ENCODE data around the gene SMPD3. TPM values are rescaled to one million over a fixed set of nuclear protein-coding genes. Genes with fewer than 3 reads are reported as not detected.
A peak's percentile ranks its signal among the peaks of the same experiment; 100 is the strongest.

SMPD3 gene
- total and polyA plus RNA-seq, 2 experiments from 2014 or later = 0.57 to 0.83 TPM

DNA sequence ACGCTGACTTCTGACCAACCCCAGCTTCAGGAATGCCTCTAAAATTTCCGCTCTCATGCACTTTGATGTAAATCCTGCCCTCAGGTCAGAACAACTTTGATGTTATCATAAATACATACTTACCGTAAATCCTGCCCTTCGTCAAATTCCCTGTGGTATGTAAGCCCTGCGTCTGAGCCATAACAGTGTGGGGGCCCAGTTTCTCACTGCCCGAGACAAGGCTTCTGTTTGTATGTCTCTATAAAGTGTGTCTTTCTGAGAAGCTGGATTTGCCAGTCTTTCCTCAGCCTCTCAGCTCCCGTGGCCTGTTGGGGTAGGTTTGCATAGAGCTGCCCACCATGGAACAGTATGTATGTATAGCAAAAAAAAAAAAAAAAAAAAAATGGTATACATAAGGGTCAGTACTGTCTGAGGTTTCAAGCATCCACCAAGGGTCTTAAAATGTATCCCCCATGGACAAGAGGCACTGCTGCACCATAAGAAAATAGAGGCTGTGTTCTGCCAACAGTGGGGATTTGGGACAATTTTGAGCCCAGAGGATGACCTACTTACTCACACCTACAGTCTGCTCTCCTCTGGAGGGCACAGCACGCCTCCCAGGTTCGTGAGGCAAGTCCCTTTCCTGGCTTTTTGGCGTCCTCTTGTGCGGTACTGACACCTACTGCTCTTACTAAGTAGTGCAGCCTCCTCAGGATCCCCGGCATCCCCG, 120.0 kb downstream of the SMPD3 start:
- H2AFZ ChIP-seq = no peak overlapping the region
- no peak overlapping the region for H3K4me3 Mint-ChIP-seq
- H3K36me3 ChIP-seq (ENCODE audit: insufficient read depth) = peaks cover 12% of the 10 kb centered on the region; the same call in 1 of the 2 replicates
- peaks cover 3% of the 10 kb centered on the region; the same call in 1 of the 3 replicates for H3K4me1 Mint-ChIP-seq
- H4K20me1 ChIP-seq (replicated peaks; ENCODE audit: insufficient read depth) = no peaks in the 10 kb centered on the region
- no peak for TF ChIP-seq EZH2 (IDR thresholded peaks at IDR 0.05; ENCODE audit: low read depth, unreplicated experiment)
- TF ChIP-seq CREB1 (CRISPR knock-in tag; IDR thresholded peaks at IDR 0.05; ENCODE audit: low read depth) = no peak
- TF ChIP-seq, protein P1, sequence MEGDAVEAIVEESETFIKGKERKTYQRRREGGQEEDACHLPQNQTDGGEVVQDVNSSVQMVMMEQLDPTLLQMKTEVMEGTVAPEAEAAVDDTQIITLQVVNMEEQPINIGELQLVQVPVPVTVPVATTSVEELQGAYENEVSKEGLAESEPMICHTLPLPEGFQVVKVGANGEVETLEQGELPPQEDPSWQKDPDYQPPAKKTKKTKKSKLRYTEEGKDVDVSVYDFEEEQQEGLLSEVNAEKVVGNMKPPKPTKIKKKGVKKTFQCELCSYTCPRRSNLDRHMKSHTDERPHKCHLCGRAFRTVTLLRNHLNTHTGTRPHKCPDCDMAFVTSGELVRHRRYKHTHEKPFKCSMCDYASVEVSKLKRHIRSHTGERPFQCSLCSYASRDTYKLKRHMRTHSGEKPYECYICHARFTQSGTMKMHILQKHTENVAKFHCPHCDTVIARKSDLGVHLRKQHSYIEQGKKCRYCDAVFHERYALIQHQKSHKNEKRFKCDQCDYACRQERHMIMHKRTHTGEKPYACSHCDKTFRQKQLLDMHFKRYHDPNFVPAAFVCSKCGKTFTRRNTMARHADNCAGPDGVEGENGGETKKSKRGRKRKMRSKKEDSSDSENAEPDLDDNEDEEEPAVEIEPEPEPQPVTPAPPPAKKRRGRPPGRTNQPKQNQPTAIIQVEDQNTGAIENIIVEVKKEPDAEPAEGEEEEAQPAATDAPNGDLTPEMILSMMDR (conservative IDR thresholded peaks at IDR 0.05; ENCODE audit: low read depth in 2 of 2) = peak; percentile 89 to 97
- no peak for TF ChIP-seq ZNF331 (CRISPR knock-in tag; IDR thresholded peaks at IDR 0.05; ENCODE audit: low read depth)
- no peak for TF ChIP-seq STAT1 (IDR thresholded peaks at IDR 0.05; ENCODE audit: unreplicated experiment)
- 0 out of 2 replicates have a peak overlapping the region, but pooled peaks have one; percentile 11 for H3K27ac ChIP-seq (ENCODE audit: low read depth)
- DNase-seq (ENCODE audit: low spot score) (peak; percentile 96), ATAC-seq (peak; percentile 100)
- no peaks in the 10 kb centered on the region for H3F3A ChIP-seq (replicated peaks; ENCODE audit: low read depth)
- no peaks in the 10 kb centered on the region for H3K4me1 ChIP-seq (ENCODE audit: insufficient read depth)
- no peaks in the 10 kb centered on the region for H3K79me2 ChIP-seq (replicated peaks; ENCODE audit: insufficient read depth)
- peaks cover 2% of the 10 kb centered on the region for H3K27me3 Mint-ChIP-seq (ENCODE audit: insufficient read depth, low read depth, poor library complexity)
- H3K4me2 ChIP-seq = no peak overlapping the region
- H3K36me3 Mint-ChIP-seq (ENCODE audit: low read depth) = peaks cover 33% of the 10 kb centered on the region
- H3K9me3 Mint-ChIP-seq = no peaks in the 10 kb centered on the region
- no peak overlapping the region for H3K4me3 ChIP-seq
- H3K9me2 ChIP-seq (ENCODE audit: insufficient read depth) = no peaks in the 10 kb centered on the region
- H3K27ac Mint-ChIP-seq = no peak overlapping the region
- no peaks in the 10 kb centered on the region for H3K27me3 ChIP-seq (ENCODE audit: insufficient read depth)

GRCh38 chr16:68324780-68325357, 123.4 kb downstream of the SMPD3 start:
- DNase-seq (ENCODE audit: low spot score) (no peak), ATAC-seq (no peak)
- H3K27ac Mint-ChIP-seq = no peak overlapping the region
- TF ChIP-seq EZH2phosphoT487 (IDR thresholded peaks at IDR 0.05; ENCODE audit: unreplicated experiment) = no peak
- no peak for TF ChIP-seq CREB1 (CRISPR knock-in tag; IDR thresholded peaks at IDR 0.05; ENCODE audit: low read depth)
- TF ChIP-seq ETS1 (IDR thresholded peaks at IDR 0.05) = no peak
- TF ChIP-seq, protein P2, sequence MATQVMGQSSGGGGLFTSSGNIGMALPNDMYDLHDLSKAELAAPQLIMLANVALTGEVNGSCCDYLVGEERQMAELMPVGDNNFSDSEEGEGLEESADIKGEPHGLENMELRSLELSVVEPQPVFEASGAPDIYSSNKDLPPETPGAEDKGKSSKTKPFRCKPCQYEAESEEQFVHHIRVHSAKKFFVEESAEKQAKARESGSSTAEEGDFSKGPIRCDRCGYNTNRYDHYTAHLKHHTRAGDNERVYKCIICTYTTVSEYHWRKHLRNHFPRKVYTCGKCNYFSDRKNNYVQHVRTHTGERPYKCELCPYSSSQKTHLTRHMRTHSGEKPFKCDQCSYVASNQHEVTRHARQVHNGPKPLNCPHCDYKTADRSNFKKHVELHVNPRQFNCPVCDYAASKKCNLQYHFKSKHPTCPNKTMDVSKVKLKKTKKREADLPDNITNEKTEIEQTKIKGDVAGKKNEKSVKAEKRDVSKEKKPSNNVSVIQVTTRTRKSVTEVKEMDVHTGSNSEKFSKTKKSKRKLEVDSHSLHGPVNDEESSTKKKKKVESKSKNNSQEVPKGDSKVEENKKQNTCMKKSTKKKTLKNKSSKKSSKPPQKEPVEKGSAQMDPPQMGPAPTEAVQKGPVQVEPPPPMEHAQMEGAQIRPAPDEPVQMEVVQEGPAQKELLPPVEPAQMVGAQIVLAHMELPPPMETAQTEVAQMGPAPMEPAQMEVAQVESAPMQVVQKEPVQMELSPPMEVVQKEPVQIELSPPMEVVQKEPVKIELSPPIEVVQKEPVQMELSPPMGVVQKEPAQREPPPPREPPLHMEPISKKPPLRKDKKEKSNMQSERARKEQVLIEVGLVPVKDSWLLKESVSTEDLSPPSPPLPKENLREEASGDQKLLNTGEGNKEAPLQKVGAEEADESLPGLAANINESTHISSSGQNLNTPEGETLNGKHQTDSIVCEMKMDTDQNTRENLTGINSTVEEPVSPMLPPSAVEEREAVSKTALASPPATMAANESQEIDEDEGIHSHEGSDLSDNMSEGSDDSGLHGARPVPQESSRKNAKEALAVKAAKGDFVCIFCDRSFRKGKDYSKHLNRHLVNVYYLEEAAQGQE (IDR thresholded peaks at IDR 0.05; ENCODE audit: unreplicated experiment) = no peak
- H3K27me3 ChIP-seq (ENCODE audit: insufficient read depth) = no peaks in the 10 kb centered on the region
- H3K4me3 Mint-ChIP-seq = no peak overlapping the region
- H3K79me2 ChIP-seq (replicated peaks; ENCODE audit: insufficient read depth) = no peaks in the 10 kb centered on the region
- H3K9me2 ChIP-seq (ENCODE audit: insufficient read depth) = no peaks in the 10 kb centered on the region
- H3K36me3 Mint-ChIP-seq (ENCODE audit: low read depth) = peaks cover 37% of the 10 kb centered on the region
- no peak overlapping the region for H2AFZ ChIP-seq
- no peak overlapping the region for H3K4me2 ChIP-seq
- no peaks in the 10 kb centered on the region for H3F3A ChIP-seq (replicated peaks; ENCODE audit: low read depth)
- no peak overlapping the region for H3K4me3 ChIP-seq
- H3K4me1 ChIP-seq (ENCODE audit: insufficient read depth) = no peaks in the 10 kb centered on the region
- no peaks in the 10 kb centered on the region for H3K9me3 Mint-ChIP-seq
- peaks cover 6% of the 10 kb centered on the region for H3K27me3 Mint-ChIP-seq (ENCODE audit: insufficient read depth, low read depth, poor library complexity)
- 0 out of 2 replicates have a peak, but pooled peaks cover 3% of the 10 kb centered on the region for H3K36me3 ChIP-seq (ENCODE audit: insufficient read depth)
- H3K27ac ChIP-seq (ENCODE audit: low read depth) = no peak overlapping the region
- H4K20me1 ChIP-seq (replicated peaks; ENCODE audit: insufficient read depth) = no peaks in the 10 kb centered on the region; the same call in 1 of the 2 replicates
- H3K4me1 Mint-ChIP-seq = peaks cover 3% of the 10 kb centered on the region; the same call in 1 of the 3 replicates
